ENCODE measurements around the gene CNOT6L. TPM values are rescaled to one million over a fixed set of nuclear protein-coding genes. Genes with fewer than 3 reads are reported as not detected.

The CNOT6L gene
- total and polyA plus RNA-seq, 4 donors, result 4.4 to 17.7 (median 10.5) TPM

- no peak for TF ChIP-seq TAF1 (conservative IDR thresholded peaks at IDR 0.05)
- TF ChIP-seq ZBTB33 (IDR thresholded peaks at IDR 0.05), result no peak
- TF ChIP-seq FOXA1 (IDR thresholded peaks at IDR 0.05), result no peak
- peak; percentile 21 for TF ChIP-seq HNF4G (IDR thresholded peaks at IDR 0.05)
- TF ChIP-seq GABPA (IDR thresholded peaks at IDR 0.05 in 1 of 2, conservative IDR thresholded peaks at IDR 0.05 in 1 of 2), result peak in 1 of 2 donors; percentile 15
- no peak for TF ChIP-seq FOXA2 (IDR thresholded peaks at IDR 0.05)
- TF ChIP-seq NR2F2 (IDR thresholded peaks at IDR 0.05), result no peak
- TF ChIP-seq RXRA (IDR thresholded peaks at IDR 0.05), result peak in 1 of 2 donors; percentile 4
- TF ChIP-seq JUND (IDR thresholded peaks at IDR 0.05), result peak; percentile 16 to 20
- TF ChIP-seq YY1 (IDR thresholded peaks at IDR 0.05), result peak; percentile 38
- TF ChIP-seq HNF4A (conservative IDR thresholded peaks at IDR 0.05), result peak; percentile 75 to 80
- no peak for TF ChIP-seq EGR1 (IDR thresholded peaks at IDR 0.05; ENCODE audit: low read depth in 2 of 2)
- TF ChIP-seq RAD21 (IDR thresholded peaks at IDR 0.05), result no peak
- TF ChIP-seq MAX (IDR thresholded peaks at IDR 0.05), result no peak
- TF ChIP-seq SP1 (IDR thresholded peaks at IDR 0.05), result peak; percentile 73
- TF ChIP-seq REST (IDR thresholded peaks at IDR 0.05), result peak; percentile 37
- no peak for TF ChIP-seq CTCF (IDR thresholded peaks at IDR 0.05; ENCODE audit: low read depth, low read length, missing input control)
- TF ChIP-seq, protein P1, sequence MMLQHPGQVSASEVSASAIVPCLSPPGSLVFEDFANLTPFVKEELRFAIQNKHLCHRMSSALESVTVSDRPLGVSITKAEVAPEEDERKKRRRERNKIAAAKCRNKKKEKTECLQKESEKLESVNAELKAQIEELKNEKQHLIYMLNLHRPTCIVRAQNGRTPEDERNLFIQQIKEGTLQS (IDR thresholded peaks at IDR 0.05), result no peak
- WGBS, result 19% methylated on average over 8 of the region's 8 CpGs
- Histone ChIP-seq H3K4me3 (ENCODE audit: low read depth in 1 of 3, low read length in 3 of 3) (peak overlapping the region; percentile 79 to 98 (median 83)), H3K27me3 (ENCODE audit: control insufficient read depth in 4 of 4, insufficient read depth in 4 of 4, low read length in 3 of 4) (no peaks in the 10 kb centered on the region), H3K9me3 (ENCODE audit: control insufficient read depth in 4 of 4, low read length in 3 of 4) (no peaks in the 10 kb centered on the region), H3K9ac (ENCODE audit: low read depth in 1 of 2, low read length in 2 of 2) (peak overlapping the region; percentile 34 to 94), H3K36me3 (ENCODE audit: control insufficient read depth in 4 of 4, insufficient read depth in 3 of 4, low read depth in 1 of 4, low read length in 3 of 4) (no peaks in the 10 kb centered on the region), H3K27ac (ENCODE audit: low read depth in 1 of 2, low read length in 2 of 2) (peak overlapping the region; percentile 94 to 100), H3K4me1 (ENCODE audit: control insufficient read depth in 4 of 4, insufficient read depth in 4 of 4, low read length in 3 of 4) (peaks cover 2 to 46% (median 32%) of the 10 kb centered on the region in 4 donors)
- no peak for DNase-seq (ENCODE audit: low spot score)
Measured at GRCh38 chr4:77817304-77818072, 1.7 kb downstream of the CNOT6L start.

Data from liver (tissue), 9 donors.